HepG2 (cell line): ENCODE data around the gene ZKSCAN4. TPM values are rescaled to one million over a fixed set of nuclear protein-coding genes. Genes with fewer than 3 reads are reported as not detected.

ENCODE experiments used
- ATRX ChIP-seq: sonication (generic); formaldehyde crosslinking; IDR thresholded peaks from 2 replicates; pipeline ENCODE4 v1.4.0; 2020; ENCODE audit warnings: missing genetic modification reagents, borderline replicate concordance
- EEA1 ChIP-seq: sonication (generic); formaldehyde crosslinking; IDR thresholded peaks from 2 replicates; pipeline ENCODE4 v1.5.1; 2020; ENCODE audit warnings: mild to moderate bottlenecking, missing genetic modification reagents, borderline replicate concordance
- ELF1 ChIP-seq: sonication (generic); formaldehyde crosslinking; IDR thresholded peaks from 2 replicates; pipeline ENCODE4 v1.4.0; 2020; ENCODE audit warnings: missing genetic modification reagents
- FOSL1 ChIP-seq: sonication (generic); formaldehyde crosslinking; IDR thresholded peaks from 2 replicates; pipeline ENCODE4 v1.9.0; 2021; ENCODE audit warnings: missing genetic modification reagents, borderline replicate concordance
- FOXO1 ChIP-seq: sonication (generic); formaldehyde crosslinking; IDR thresholded peaks from 2 replicates; pipeline ENCODE4 v1.4.0; 2020; ENCODE audit warnings: missing genetic modification reagents
- IKZF4 ChIP-seq: sonication (generic); formaldehyde crosslinking; IDR thresholded peaks from 2 replicates; pipeline ENCODE4 v1.5.1; 2020; ENCODE audit warnings: borderline replicate concordance, mild to moderate bottlenecking, low read depth, missing genetic modification reagents; ENCODE audit errors: not compliant biosample characterization
- KDM1A ChIP-seq: IDR thresholded peaks from 2 replicates; pipeline ENCODE4 v1.6.1; 2016; ENCODE audit warnings: missing compliant biosample characterization
- MED1 ChIP-seq: sonication (generic); formaldehyde crosslinking; IDR thresholded peaks from 2 replicates; pipeline ENCODE4 v1.4.0; 2020; ENCODE audit warnings: missing genetic modification reagents
- MIER3 ChIP-seq: IDR thresholded peaks from 2 replicates; pipeline ENCODE4 v1.6.1; 2016; ENCODE audit warnings: missing compliant biosample characterization, borderline replicate concordance
- MLXIP ChIP-seq: sonication (generic); formaldehyde crosslinking; IDR thresholded peaks from 2 replicates; pipeline ENCODE4 v1.9.0; 2021; ENCODE audit warnings: missing genetic modification reagents, borderline replicate concordance
- MTF1 ChIP-seq: sonication (generic); formaldehyde crosslinking; IDR thresholded peaks from 2 replicates; pipeline ENCODE4 v1.5.0; 2020; ENCODE audit warnings: missing genetic modification reagents
- NR2C2 ChIP-seq: sonication (generic); formaldehyde crosslinking; IDR thresholded peaks from 2 replicates; pipeline ENCODE4 v1.4.0; 2020; ENCODE audit warnings: missing genetic modification reagents, mild to moderate bottlenecking, moderate library complexity, borderline replicate concordance
- SMAD1 ChIP-seq: sonication (generic); formaldehyde crosslinking; IDR thresholded peaks from 2 replicates; pipeline ENCODE4 v1.4.0; 2020; ENCODE audit warnings: missing genetic modification reagents, low read depth, mild to moderate bottlenecking, borderline replicate concordance
- SOX13 ChIP-seq, 3 experiments: fragments of 450-650 bp in 1 of 3; sonication (generic) in 1 of 3; formaldehyde crosslinking in 1 of 3; IDR thresholded peaks in 2 of 3; conservative IDR thresholded peaks in 1 of 3; 2 replicates each; pipeline versions ENCODE4 v1.5.0 to v1.6.1; 2016 to 2020; ENCODE audit warnings: antibody characterized with exemption in 1 of 3, mild to moderate bottlenecking in 1 of 3, missing compliant biosample characterization in 1 of 3, missing genetic modification reagents in 1 of 3, moderate library complexity in 1 of 3
- SOX5 ChIP-seq: IDR thresholded peaks from 2 replicates; pipeline ENCODE4 v1.6.1; 2016; ENCODE audit warnings: borderline replicate concordance
- ZBTB1 ChIP-seq: sonication (generic); formaldehyde crosslinking; IDR thresholded peaks from 2 replicates; pipeline ENCODE4 v1.4.0; 2020; ENCODE audit warnings: missing genetic modification reagents, borderline replicate concordance
- ZBTB3 ChIP-seq: sonication (generic); formaldehyde crosslinking; IDR thresholded peaks from 2 replicates; pipeline ENCODE4 v1.4.0; 2020; ENCODE audit warnings: low read depth, mild to moderate bottlenecking, moderate library complexity, missing genetic modification reagents, borderline replicate concordance
- ZC3H13 ChIP-seq: sonication (generic); formaldehyde crosslinking; IDR thresholded peaks from 2 replicates; pipeline ENCODE4 v1.8.1; 2023; ENCODE audit warnings: mild to moderate bottlenecking, missing genetic modification reagents, moderate library complexity
- ZNF121 ChIP-seq: sonication (generic); formaldehyde crosslinking; IDR thresholded peaks from 2 replicates; pipeline ENCODE4 v1.5.0; 2020; ENCODE audit warnings: mild to moderate bottlenecking, missing genetic modification reagents
- ZNF180 ChIP-seq: sonication (generic); formaldehyde crosslinking; IDR thresholded peaks from 2 replicates; pipeline ENCODE4 v1.4.0; 2020; ENCODE audit warnings: low read depth, missing genetic modification reagents, borderline replicate concordance
- ZNF597 ChIP-seq: sonication (generic); formaldehyde crosslinking; IDR thresholded peaks from 2 replicates; pipeline ENCODE4 v1.5.0; 2020; ENCODE audit warnings: missing genetic modification reagents
- ZNF749 ChIP-seq: sonication (generic); formaldehyde crosslinking; IDR thresholded peaks from 2 replicates; pipeline ENCODE4 v1.8.0; 2022; ENCODE audit warnings: mild to moderate bottlenecking, missing genetic modification reagents, moderate library complexity, borderline replicate concordance
- ZNF776 ChIP-seq: sonication (generic); formaldehyde crosslinking; IDR thresholded peaks from 2 replicates; pipeline ENCODE4 v1.4.0; 2020; ENCODE audit warnings: mild to moderate bottlenecking, missing genetic modification reagents
- ZNF841 ChIP-seq: sonication (generic); formaldehyde crosslinking; IDR thresholded peaks from 2 replicates; pipeline ENCODE4 v1.8.1; 2023; ENCODE audit warnings: missing genetic modification reagents, borderline replicate concordance
- ZSCAN9 ChIP-seq: IDR thresholded peaks from 2 replicates; pipeline ENCODE4 v1.6.1; 2016; ENCODE audit warnings: borderline replicate concordance
- polyA plus RNA-seq, 8 experiments: library from polyadenylated mRNA; depleted of rRNA in 3 of 8; stranded (reverse) in 7 of 8; unstranded in 1 of 8; fragments of >200 nt; fragmentation: Illumina TruSeq in 4 of 8; extraction: Trizol in 4 of 8; gene quantifications; 2 replicates each; pipeline versions ENCODE4 v1.2.1 to v1.2.3, GENCODE V29; 2011 to 2016; ENCODE audit warnings: low read depth in 4 of 8, missing spikeins in 1 of 8, mixed read lengths in 1 of 8; ENCODE audit not compliant: insufficient read depth in 1 of 8
- total RNA-seq, 5 experiments: library from RNA; depleted of rRNA; stranded (reverse); fragments of >200 nt; fragmentation: Illumina TruSeq; extraction: Trizol; gene quantifications; 2 replicates each; pipeline ENCODE4 v1.2.3, GENCODE V29; 2016; ENCODE audit warnings: low read depth in 1 of 5

Gene ZKSCAN4
- total and polyA plus RNA-seq, 2 of the 13 experiments (the other 11 are each of a cell fraction or from before 2014, with no cell fraction given): 2.9 to 7.8 TPM

- no peak for TF ChIP-seq ZNF597
- TF ChIP-seq ELF1 (CRISPR knock-in tag): no peak; the same call in 1 of the 2 replicates
- TF ChIP-seq ZNF749 (CRISPR knock-in tag): no peak; the same call in 1 of the 2 replicates
- TF ChIP-seq ZNF180 (CRISPR knock-in tag): no peak
- TF ChIP-seq ZBTB3 (CRISPR knock-in tag): no peak
- TF ChIP-seq FOXO1 (CRISPR knock-in tag): no peak; the same call in 1 of the 2 replicates
- TF ChIP-seq ATRX (CRISPR knock-in tag): no peak
- peak; percentile 57 for TF ChIP-seq ZSCAN9 (CRISPR knock-in tag)
- no peak for TF ChIP-seq MTF1
- 0 out of 2 replicates have a peak, but pooled peaks have one; percentile 41 for TF ChIP-seq ZC3H13 (CRISPR knock-in tag)
- no peak for TF ChIP-seq ZNF121 (CRISPR knock-in tag)
- no peak for TF ChIP-seq ZBTB1
- TF ChIP-seq MED1: peak; percentile 58
- peak; percentile 56; the same call in 1 of the 2 replicates for TF ChIP-seq SOX5 (CRISPR knock-in tag)
- peak; percentile 43; the same call in 1 of the 2 replicates for TF ChIP-seq NR2C2 (CRISPR knock-in tag)
- TF ChIP-seq MLXIP (CRISPR knock-in tag): no peak
- TF ChIP-seq ZNF841 (CRISPR knock-in tag): no peak
- no peak for TF ChIP-seq IKZF4 (CRISPR knock-in tag)
- no peak for TF ChIP-seq MIER3 (CRISPR knock-in tag)
- no peak for TF ChIP-seq EEA1 (CRISPR knock-in tag)
- TF ChIP-seq FOSL1 (CRISPR knock-in tag): no peak
- no peak for TF ChIP-seq ZNF776
- TF ChIP-seq KDM1A (CRISPR knock-in tag): peak; percentile 79; the same call in 1 of the 2 replicates
- TF ChIP-seq SMAD1 (CRISPR knock-in tag): no peak
- TF ChIP-seq SOX13 (IDR thresholded peaks at IDR 0.05): peak; percentile 63
- TF ChIP-seq SOX13 (CRISPR knock-in tag; conservative IDR thresholded peaks at IDR 0.05 in 1 of 2, IDR thresholded peaks at IDR 0.05 in 1 of 2): peak in 1 of 2 experiments; percentile 82; a peak in 2 of 4 replicates
These were observed 39.4 kb downstream of the ZKSCAN4 start (continued) for GRCh38 chr6:28212510-28213212.
